ENCODE results near the gene CXCL5.

Gene CXCL5

DNA sequence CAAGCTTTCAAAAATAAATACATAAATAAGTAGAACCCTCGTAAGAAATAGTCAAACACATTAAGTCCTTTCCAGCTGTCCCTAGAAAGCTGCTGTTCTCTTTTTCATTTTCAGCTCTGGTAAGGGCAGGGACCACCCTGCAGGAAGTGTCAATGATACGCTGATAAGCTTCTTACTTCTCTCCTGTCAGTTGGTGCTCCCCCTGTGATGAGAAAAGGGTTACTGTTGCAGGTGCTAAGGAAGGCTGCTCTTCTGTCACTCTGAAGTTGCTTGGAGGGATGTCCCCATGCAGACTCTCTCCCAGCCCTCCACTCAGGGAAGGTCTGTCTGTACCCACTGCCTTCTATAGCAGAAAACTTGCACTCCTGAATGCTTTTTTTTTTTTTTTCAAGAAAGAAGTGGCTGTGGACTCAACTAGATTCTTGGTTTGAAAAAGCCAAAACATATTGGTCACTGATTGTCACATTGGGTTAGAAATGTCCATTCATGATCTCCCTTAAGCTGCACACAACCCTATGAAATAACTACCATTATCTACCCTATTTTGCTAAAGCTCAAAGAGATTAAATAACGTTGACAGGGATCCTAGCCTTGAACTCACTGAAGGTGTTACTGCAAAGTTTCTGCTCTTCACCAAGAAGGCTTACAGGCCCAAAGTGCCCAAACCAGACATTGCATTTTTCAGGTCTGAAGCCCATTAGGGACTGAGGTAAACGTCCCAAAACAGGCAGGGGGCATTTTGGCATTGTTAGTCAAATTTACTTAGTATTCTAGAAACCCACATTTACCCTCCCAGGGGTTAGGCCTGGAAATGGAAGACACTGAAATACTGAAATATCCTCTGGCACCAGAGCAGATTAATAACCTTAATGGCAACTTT lies 38.8 kb upstream of the CXCL5 start:
- Histone ChIP-seq H3K4me3 (ENCODE audit: low read depth, low read length) (peak overlapping the region; percentile 92), H3K36me3 (ENCODE audit: control insufficient read depth, insufficient read depth, low read length) (no peaks in the 10 kb centered on the region), H3K9ac (ENCODE audit: low read depth, low read length) (no peak overlapping the region), H3K9me3 (ENCODE audit: control insufficient read depth, insufficient read depth, low read length) (no peaks in the 10 kb centered on the region), H3K4me1 (ENCODE audit: control insufficient read depth, insufficient read depth, low read length) (peaks cover 32% of the 10 kb centered on the region), H3K27ac (ENCODE audit: low read depth, low read length) (peak overlapping the region; percentile 14), H3K27me3 (ENCODE audit: control insufficient read depth, insufficient read depth, low read length) (peaks cover 11% of the 10 kb centered on the region; the same call in 1 of the 2 replicates)

DNA sequence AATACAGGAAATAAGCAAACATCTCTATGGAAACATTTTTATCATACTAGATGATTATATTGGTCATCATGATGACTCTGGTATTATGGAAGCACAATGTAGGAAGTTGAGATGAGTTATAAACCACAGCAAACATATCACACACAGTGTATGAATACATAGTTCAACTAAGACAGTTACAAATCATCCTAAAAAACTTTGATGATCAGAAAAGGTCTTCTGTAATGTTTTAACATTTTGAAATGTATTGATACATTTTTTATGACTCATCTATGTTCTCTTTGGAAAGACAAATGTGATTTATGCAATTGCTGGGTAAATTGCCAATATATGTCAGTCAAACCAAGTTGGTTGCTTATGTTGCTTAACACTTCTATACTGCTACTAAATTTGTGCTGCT lies 35.3 kb upstream of the CXCL5 start:
- peaks cover 20% of the 10 kb centered on the region for H3K4me1 ChIP-seq (ENCODE audit: control insufficient read depth, insufficient read depth, low read length)
- H3K9me3 ChIP-seq (ENCODE audit: control insufficient read depth, insufficient read depth, low read length), result no peaks in the 10 kb centered on the region
- peaks cover 1% of the 10 kb centered on the region; the same call in 1 of the 2 replicates for H3K27me3 ChIP-seq (ENCODE audit: control insufficient read depth, insufficient read depth, low read length)
- H3K27ac ChIP-seq (ENCODE audit: low read depth, low read length), result no peak overlapping the region
- no peak overlapping the region for H3K4me3 ChIP-seq (ENCODE audit: low read depth, low read length)
- H3K36me3 ChIP-seq (ENCODE audit: control insufficient read depth, insufficient read depth, low read length), result no peaks in the 10 kb centered on the region
- no peak overlapping the region for H3K9ac ChIP-seq (ENCODE audit: low read depth, low read length)

DNA sequence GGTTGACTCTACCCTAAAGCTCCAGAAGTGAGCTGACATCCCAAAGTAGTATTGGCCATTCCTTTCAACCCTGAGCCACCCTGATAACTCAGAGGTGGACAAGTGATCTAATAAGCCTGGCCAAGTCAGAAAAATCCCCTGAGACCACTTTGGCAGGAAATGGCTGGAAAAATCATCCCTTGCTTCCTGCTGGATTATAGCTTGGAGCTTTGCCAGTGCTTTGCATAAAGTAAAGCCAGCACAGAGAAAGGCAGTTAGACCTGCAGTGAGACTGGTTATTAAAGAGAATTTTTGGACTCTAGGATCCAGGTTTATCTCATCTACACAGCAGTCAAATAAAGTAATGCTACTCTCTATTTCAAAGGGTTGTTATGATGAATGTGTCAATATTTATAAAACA lies 33.6 kb upstream of the CXCL5 start:
- Histone ChIP-seq H3K36me3 (ENCODE audit: control insufficient read depth, insufficient read depth, low read length) (no peaks in the 10 kb centered on the region), H3K9me3 (ENCODE audit: control insufficient read depth, insufficient read depth, low read length) (no peaks in the 10 kb centered on the region), H3K4me3 (ENCODE audit: low read depth, low read length) (no peak overlapping the region), H3K4me1 (ENCODE audit: control insufficient read depth, insufficient read depth, low read length) (peaks cover 10% of the 10 kb centered on the region), H3K9ac (ENCODE audit: low read depth, low read length) (no peak overlapping the region), H3K27ac (ENCODE audit: low read depth, low read length) (no peak overlapping the region), H3K27me3 (ENCODE audit: control insufficient read depth, insufficient read depth, low read length) (no peaks in the 10 kb centered on the region)

DNA sequence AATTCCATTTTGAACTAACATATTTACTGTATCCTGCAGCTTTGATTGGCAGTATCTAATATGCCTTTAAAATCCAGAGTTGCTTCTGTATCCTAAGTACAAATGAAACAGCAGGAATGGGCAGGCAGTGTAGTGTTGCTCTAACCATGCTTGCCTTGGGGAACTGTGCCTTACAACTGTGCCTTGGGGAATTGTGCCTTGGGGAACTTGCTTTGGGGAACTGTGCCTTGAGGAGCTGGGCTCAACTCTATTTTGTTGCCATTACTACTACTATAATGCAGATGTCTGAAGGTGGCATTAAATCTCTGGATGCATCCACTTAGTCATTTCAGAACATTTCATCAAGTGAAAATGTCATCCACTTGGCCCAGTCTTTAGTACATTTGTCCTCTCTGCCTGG lies 33.1 kb upstream of the CXCL5 start:
- Histone ChIP-seq H3K9me3 (ENCODE audit: control insufficient read depth, insufficient read depth, low read length) (no peaks in the 10 kb centered on the region), H3K4me1 (ENCODE audit: control insufficient read depth, insufficient read depth, low read length) (peaks cover 8% of the 10 kb centered on the region; the same call in 1 of the 2 replicates), H3K9ac (ENCODE audit: low read depth, low read length) (no peak overlapping the region), H3K27me3 (ENCODE audit: control insufficient read depth, insufficient read depth, low read length) (no peaks in the 10 kb centered on the region), H3K4me3 (ENCODE audit: low read depth, low read length) (no peak overlapping the region), H3K27ac (ENCODE audit: low read depth, low read length) (no peak overlapping the region), H3K36me3 (ENCODE audit: control insufficient read depth, insufficient read depth, low read length) (no peaks in the 10 kb centered on the region)

DNA sequence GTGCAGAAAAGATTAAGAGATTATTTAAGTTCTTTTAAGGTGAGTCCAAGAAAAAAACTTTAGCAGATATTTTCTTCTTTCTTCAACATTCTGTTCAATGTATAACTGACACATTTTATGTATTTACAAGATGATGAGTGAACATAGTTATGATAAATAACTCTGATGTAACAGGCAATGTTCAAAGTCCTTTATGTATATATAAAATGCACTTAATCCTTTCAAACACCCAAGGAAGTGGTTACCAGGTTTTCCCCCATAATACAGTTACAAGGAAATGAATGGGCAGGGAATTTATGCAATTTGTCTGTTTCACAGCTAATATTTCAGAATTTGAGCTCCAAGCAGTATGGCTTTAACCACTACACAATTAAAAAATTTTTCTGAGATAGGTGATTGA lies 31.8 kb upstream of the CXCL5 start:
- Histone ChIP-seq H3K4me3 (ENCODE audit: low read depth, low read length) (no peak overlapping the region), H3K27me3 (ENCODE audit: control insufficient read depth, insufficient read depth, low read length) (no peaks in the 10 kb centered on the region), H3K36me3 (ENCODE audit: control insufficient read depth, insufficient read depth, low read length) (no peaks in the 10 kb centered on the region), H3K9me3 (ENCODE audit: control insufficient read depth, insufficient read depth, low read length) (no peaks in the 10 kb centered on the region), H3K27ac (ENCODE audit: low read depth, low read length) (no peak overlapping the region), H3K4me1 (ENCODE audit: control insufficient read depth, insufficient read depth, low read length) (no peaks in the 10 kb centered on the region), H3K9ac (ENCODE audit: low read depth, low read length) (no peak overlapping the region)

DNA sequence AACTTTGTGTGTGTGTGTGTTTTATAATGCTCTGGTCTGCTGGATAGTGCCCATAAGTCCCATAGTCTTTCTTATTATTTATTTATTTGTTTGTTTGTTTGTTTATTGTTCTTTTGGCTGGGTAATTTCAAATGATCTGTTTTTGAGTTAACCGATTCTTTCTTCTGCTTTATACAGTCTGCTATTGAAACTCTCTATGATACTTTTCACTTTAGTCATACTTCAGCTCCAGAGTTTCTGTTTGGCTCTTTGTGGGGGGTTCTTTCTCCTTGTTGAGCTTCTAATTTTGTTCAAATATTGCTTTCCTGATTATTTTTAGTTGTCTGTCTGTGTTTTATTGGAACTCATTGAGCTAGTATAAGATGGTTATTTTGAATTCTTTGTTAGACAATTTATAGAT lies 30.0 kb upstream of the CXCL5 start:
- Histone ChIP-seq H3K4me1 (ENCODE audit: control insufficient read depth, insufficient read depth, low read length) (no peaks in the 10 kb centered on the region), H3K27ac (ENCODE audit: low read depth, low read length) (no peak overlapping the region), H3K9me3 (ENCODE audit: control insufficient read depth, insufficient read depth, low read length) (no peaks in the 10 kb centered on the region), H3K9ac (ENCODE audit: low read depth, low read length) (no peak overlapping the region), H3K27me3 (ENCODE audit: control insufficient read depth, insufficient read depth, low read length) (no peaks in the 10 kb centered on the region), H3K36me3 (ENCODE audit: control insufficient read depth, insufficient read depth, low read length) (no peaks in the 10 kb centered on the region), H3K4me3 (ENCODE audit: low read depth, low read length) (no peak overlapping the region)

DNA sequence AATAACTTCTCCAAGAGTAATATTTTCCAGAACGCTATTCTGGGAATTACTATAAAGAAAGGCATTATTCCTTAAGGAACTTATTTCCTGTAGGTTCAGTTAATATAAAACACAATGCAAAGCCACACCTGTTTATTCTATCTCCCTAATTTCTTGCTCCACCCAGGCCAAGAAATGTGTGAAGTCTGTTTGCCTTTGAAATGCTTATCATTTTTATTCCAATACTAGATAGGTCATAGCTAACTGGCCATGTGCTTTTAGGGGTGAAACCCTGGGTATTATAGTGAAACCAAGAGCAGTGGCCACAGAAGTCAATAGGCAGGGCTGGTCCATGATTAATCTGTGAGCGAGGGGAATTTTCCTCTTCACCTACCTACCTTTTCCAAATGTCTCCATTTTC lies 25.2 kb upstream of the CXCL5 start:
- H3K27ac ChIP-seq (ENCODE audit: low read depth, low read length), result no peak overlapping the region
- H3K36me3 ChIP-seq (ENCODE audit: control insufficient read depth, insufficient read depth, low read length), result no peaks in the 10 kb centered on the region
- H3K27me3 ChIP-seq (ENCODE audit: control insufficient read depth, insufficient read depth, low read length), result no peaks in the 10 kb centered on the region
- no peak overlapping the region for H3K4me3 ChIP-seq (ENCODE audit: low read depth, low read length)
- H3K4me1 ChIP-seq (ENCODE audit: control insufficient read depth, insufficient read depth, low read length), result no peaks in the 10 kb centered on the region
- H3K9ac ChIP-seq (ENCODE audit: low read depth, low read length), result no peak overlapping the region
- H3K9me3 ChIP-seq (ENCODE audit: control insufficient read depth, insufficient read depth, low read length), result no peaks in the 10 kb centered on the region

DNA sequence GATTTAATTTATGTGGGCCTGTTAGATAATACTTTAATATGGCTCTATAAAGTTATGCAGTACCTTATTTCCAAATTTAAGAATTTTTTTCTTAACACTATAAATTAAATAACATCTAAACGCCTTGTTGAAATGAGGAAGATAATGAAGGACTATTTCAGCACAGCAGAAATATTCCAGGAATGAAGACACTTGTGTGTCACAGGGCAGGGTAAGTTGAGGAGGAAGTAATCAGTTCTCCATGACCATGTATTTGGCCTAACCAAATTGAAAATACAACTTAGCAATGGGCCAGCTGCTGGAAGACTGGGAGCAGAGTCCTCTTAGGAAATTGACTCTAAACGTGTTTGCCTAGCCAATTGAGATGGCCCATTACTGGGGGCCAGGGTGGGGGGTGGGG lies 23.1 kb upstream of the CXCL5 start:
- H3K36me3 ChIP-seq (ENCODE audit: control insufficient read depth, insufficient read depth, low read length), result no peaks in the 10 kb centered on the region
- H3K9ac ChIP-seq (ENCODE audit: low read depth, low read length), result no peak overlapping the region
- H3K9me3 ChIP-seq (ENCODE audit: control insufficient read depth, insufficient read depth, low read length), result no peaks in the 10 kb centered on the region
- no peak overlapping the region for H3K27ac ChIP-seq (ENCODE audit: low read depth, low read length)
- no peak overlapping the region for H3K4me3 ChIP-seq (ENCODE audit: low read depth, low read length)
- H3K4me1 ChIP-seq (ENCODE audit: control insufficient read depth, insufficient read depth, low read length), result no peaks in the 10 kb centered on the region; the same call in 1 of the 2 replicates
- no peaks in the 10 kb centered on the region for H3K27me3 ChIP-seq (ENCODE audit: control insufficient read depth, insufficient read depth, low read length)

DNA sequence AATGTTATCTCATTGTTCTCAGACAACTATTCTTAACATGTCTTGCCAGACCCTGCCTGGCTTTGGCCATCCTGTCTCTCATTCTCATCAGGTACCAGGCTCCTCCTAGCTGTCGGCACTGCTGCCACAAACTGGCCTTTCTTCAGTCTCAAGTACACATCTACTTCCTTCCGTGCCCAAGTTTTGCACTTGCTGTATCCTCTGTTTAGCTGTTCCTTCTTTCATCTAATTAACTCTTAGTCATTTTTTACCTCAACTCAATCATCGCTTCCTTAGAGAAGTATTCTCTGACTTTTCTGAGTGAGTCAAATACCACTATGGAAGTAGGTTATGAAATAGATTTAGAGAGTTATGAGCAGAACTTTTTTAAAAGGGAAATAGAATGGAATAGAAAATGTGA lies 20.3 kb upstream of the CXCL5 start:
- Histone ChIP-seq H3K9ac (ENCODE audit: low read depth, low read length) (no peak overlapping the region), H3K4me3 (ENCODE audit: low read depth, low read length) (no peak overlapping the region), H3K27ac (ENCODE audit: low read depth, low read length) (no peak overlapping the region), H3K27me3 (ENCODE audit: control insufficient read depth, insufficient read depth, low read length) (no peaks in the 10 kb centered on the region), H3K9me3 (ENCODE audit: control insufficient read depth, insufficient read depth, low read length) (no peaks in the 10 kb centered on the region), H3K4me1 (ENCODE audit: control insufficient read depth, insufficient read depth, low read length) (peaks cover 15% of the 10 kb centered on the region), H3K36me3 (ENCODE audit: control insufficient read depth, insufficient read depth, low read length) (no peaks in the 10 kb centered on the region)

DNA sequence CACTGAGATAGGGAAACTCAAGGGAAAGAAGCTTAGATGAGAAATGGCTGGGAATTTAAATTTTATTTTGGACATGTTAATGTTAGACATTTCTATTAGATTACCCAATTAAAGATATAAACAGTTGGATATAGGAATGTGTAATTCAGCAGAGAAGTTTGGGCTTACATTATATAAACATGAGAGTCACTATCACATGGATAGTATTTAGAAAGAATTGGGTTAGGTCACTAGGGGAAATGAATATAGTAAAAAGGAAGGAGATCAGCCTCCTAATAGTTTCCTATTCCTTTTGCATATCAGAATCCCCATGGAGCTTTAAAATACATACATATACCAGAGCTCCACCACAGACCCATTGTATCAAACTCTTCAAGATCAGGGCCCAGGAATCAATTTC lies 19.6 kb upstream of the CXCL5 start:
- no peak overlapping the region for H3K4me3 ChIP-seq (ENCODE audit: low read depth, low read length)
- peaks cover 15% of the 10 kb centered on the region for H3K4me1 ChIP-seq (ENCODE audit: control insufficient read depth, insufficient read depth, low read length)
- H3K9ac ChIP-seq (ENCODE audit: low read depth, low read length), result no peak overlapping the region
- H3K36me3 ChIP-seq (ENCODE audit: control insufficient read depth, insufficient read depth, low read length), result no peaks in the 10 kb centered on the region
- H3K27me3 ChIP-seq (ENCODE audit: control insufficient read depth, insufficient read depth, low read length), result no peaks in the 10 kb centered on the region
- H3K9me3 ChIP-seq (ENCODE audit: control insufficient read depth, insufficient read depth, low read length), result no peaks in the 10 kb centered on the region
- H3K27ac ChIP-seq (ENCODE audit: low read depth, low read length), result no peak overlapping the region

DNA sequence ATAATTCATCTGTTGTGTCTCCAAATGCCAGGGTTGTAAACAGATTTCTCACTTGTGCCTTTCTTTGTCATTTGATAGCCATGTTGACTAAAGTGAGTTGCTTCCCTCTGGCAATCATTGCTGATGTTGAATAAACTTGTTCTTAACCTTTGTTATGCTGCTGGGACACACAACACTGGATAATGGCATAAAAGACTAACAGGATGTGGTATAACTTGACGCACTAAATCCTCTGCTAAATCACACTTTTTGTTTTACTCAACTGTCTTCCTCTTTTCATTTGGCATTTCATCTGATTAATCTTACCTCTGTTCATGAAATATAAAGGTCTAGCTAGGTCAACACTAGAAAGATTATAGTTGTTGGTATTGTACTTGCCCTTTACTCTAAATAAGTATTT lies 17.6 kb upstream of the CXCL5 start:
- Histone ChIP-seq H3K9me3 (ENCODE audit: control insufficient read depth, insufficient read depth, low read length) (no peaks in the 10 kb centered on the region), H3K27me3 (ENCODE audit: control insufficient read depth, insufficient read depth, low read length) (no peaks in the 10 kb centered on the region), H3K9ac (ENCODE audit: low read depth, low read length) (no peak overlapping the region), H3K4me1 (ENCODE audit: control insufficient read depth, insufficient read depth, low read length) (peaks cover 15% of the 10 kb centered on the region), H3K27ac (ENCODE audit: low read depth, low read length) (no peak overlapping the region), H3K36me3 (ENCODE audit: control insufficient read depth, insufficient read depth, low read length) (no peaks in the 10 kb centered on the region), H3K4me3 (ENCODE audit: low read depth, low read length) (no peak overlapping the region)
